GM12878 (cell line): Measurements from ENCODE around the gene CCDC15. TPM values are rescaled to one million over a fixed set of nuclear protein-coding genes. Genes with fewer than 3 reads are reported as not detected.

Experiments
- BCL11A ChIP-seq: IDR thresholded peaks from 2 replicates; pipeline ENCODE4 v1.6.1; 2011; ENCODE audit warnings: low read depth, low read length
- CBFB ChIP-seq: IDR thresholded peaks from 2 replicates; pipeline ENCODE4 v1.6.1; 2016; ENCODE audit warnings: antibody characterized with exemption, low read depth
- CHD2 ChIP-seq: IDR thresholded peaks from 2 replicates; pipeline ENCODE4 v1.6.1; 2011; ENCODE audit warnings: low read depth, low read length, improper control_type of control experiment, borderline replicate concordance
- CREB1 ChIP-seq: IDR thresholded peaks from 2 replicates; pipeline ENCODE4 v1.6.1; 2012; ENCODE audit warnings: low read depth, mild to moderate bottlenecking, inconsistent platforms
- EP300 ChIP-seq, 2 experiments: fragments of 150-350 bp in 1 of 2; IDR thresholded peaks; 2 replicates each; pipeline ENCODE4 v1.6.1; 2011 to 2012; ENCODE audit warnings: low read depth in 2 of 2, low read length in 2 of 2, borderline replicate concordance in 1 of 2, improper control_type of control experiment in 1 of 2, inconsistent platforms in 1 of 2; ENCODE audit not compliant: control insufficient read depth in 1 of 2
- EZH2 ChIP-seq: IDR thresholded peaks from 2 replicates; pipeline ENCODE4 v1.6.1; 2012; ENCODE audit warnings: low read depth, mild to moderate bottlenecking, control low read depth, inconsistent platforms, low read length, borderline replicate concordance; ENCODE audit not compliant: control insufficient read depth
- MEF2A ChIP-seq: IDR thresholded peaks from 2 replicates; pipeline ENCODE4 v1.6.1; 2011; ENCODE audit warnings: low read depth, mild to moderate bottlenecking, low read length, moderate library complexity; ENCODE audit not compliant: insufficient read depth
- POU2F2 ChIP-seq: IDR thresholded peaks from 3 replicates; pipeline ENCODE4 v1.6.1; 2011; ENCODE audit warnings: low read depth, mild to moderate bottlenecking, low read length, borderline replicate concordance
- STAT3 ChIP-seq: IDR thresholded peaks from 2 replicates; pipeline ENCODE4 v1.6.1; 2011; ENCODE audit warnings: low read depth, low read length, improper control_type of control experiment
- ZBED1 ChIP-seq: IDR thresholded peaks from 2 replicates; pipeline ENCODE4 v1.6.1; 2016; ENCODE audit warnings: borderline replicate concordance
- polyA plus RNA-seq, 11 experiments: library from polyadenylated mRNA; depleted of rRNA in 4 of 11; unstranded in 6 of 11; stranded (reverse) in 5 of 11; fragments of >200 nt; fragmentation: Nextera tagmentation in 4 of 11; fragmentation: Illumina TruSeq in 1 of 11; extraction: Ambion mirVana in 4 of 11; extraction: Trizol in 1 of 11; gene quantifications; 1 replicate in 1 of 11; 2 replicates in 10 of 11; pipeline versions ENCODE4 v1.2.1 to v1.2.3, GENCODE V29; 2011 to 2016; ENCODE audit warnings: inconsistent platforms in 2 of 11, missing spikeins in 2 of 11, low read depth in 1 of 11
- total RNA-seq, 4 experiments: library from RNA; depleted of rRNA in 3 of 4; stranded (reverse); fragments of >200 nt in 3 of 4; fragmentation: Illumina TruSeq in 1 of 4; extraction: Trizol in 1 of 4; gene quantifications; 2 replicates each; pipeline versions ENCODE4 v1.2.1 to v1.2.3, GENCODE V29; 2013 to 2021
- TF ChIP-seq, protein P1 (sequence below): fragments of 450-650 bp; conservative IDR thresholded peaks from 2 replicates; pipeline ENCODE4 v1.6.1; 2017; ENCODE audit warnings: mild to moderate bottlenecking, moderate library complexity
- TF ChIP-seq, protein P2 (sequence below): fragments of 450-650 bp; IDR thresholded peaks from 2 replicates; pipeline ENCODE4 v1.6.1; 2018; ENCODE audit warnings: mild to moderate bottlenecking, low read depth, moderate library complexity; ENCODE audit not compliant: partially characterized antibody
- TF ChIP-seq, protein P3 (sequence below): IDR thresholded peaks from 2 replicates; pipeline ENCODE4 v1.6.1; 2011; ENCODE audit warnings: borderline replicate concordance, low read depth, mild to moderate bottlenecking, moderate library complexity, low read length; ENCODE audit not compliant: insufficient read depth, poor library complexity, severe bottlenecking
- TF ChIP-seq, protein P4 (sequence below): fragments of 450-650 bp; IDR thresholded peaks from 2 replicates; pipeline ENCODE4 v1.6.1; 2017; ENCODE audit warnings: mild to moderate bottlenecking
- TF ChIP-seq, protein P5 (sequence below), 3 experiments: IDR thresholded peaks in 2 of 3; conservative IDR thresholded peaks in 1 of 3; 2 replicates each; pipeline ENCODE4 v1.5.1; 2011; ENCODE audit warnings: low read depth in 3 of 3, low read length in 3 of 3, mild to moderate bottlenecking in 3 of 3, control low read depth in 2 of 3, moderate library complexity in 2 of 3, inconsistent platforms in 1 of 3, mixed read lengths in 1 of 3; ENCODE audit not compliant: control insufficient read depth in 2 of 3, insufficient read depth in 1 of 3; ENCODE audit errors: extremely low read depth in 1 of 3

Gene CCDC15
- total and polyA plus RNA-seq, 10 of the 15 experiments (the other 5 are each of a cell fraction or from before 2014, with no cell fraction given): 2.0 to 5.3 (median 3.3) TPM

DNA sequence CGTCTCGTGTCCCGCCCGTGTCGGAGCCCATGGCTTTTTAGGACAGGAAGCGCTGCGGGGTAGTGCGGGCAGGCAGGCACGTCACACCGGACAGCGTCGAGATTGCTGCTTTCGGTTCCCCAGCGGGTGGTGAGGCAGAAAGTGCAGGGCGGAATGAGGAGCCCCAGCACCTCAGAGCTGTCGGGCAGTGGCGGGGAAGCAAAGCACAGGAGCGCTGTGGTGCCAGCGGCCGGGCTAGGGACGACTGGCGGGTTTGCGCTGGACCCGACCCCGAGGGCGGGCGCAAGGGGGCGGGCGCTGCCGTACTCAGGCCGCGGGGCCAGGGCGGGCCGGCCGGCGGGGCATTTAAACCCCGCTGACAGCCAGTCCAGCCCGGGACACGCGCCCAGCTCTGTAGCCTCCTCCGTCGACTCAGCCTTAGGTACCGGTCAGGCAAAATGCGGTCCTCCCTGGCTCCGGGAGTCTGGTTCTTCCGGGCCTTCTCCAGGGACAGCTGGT lies 109.0 kb downstream of the CCDC15 start, which contains the start of gene SLC37A2 (continued):
- TF ChIP-seq CREB1 (peak; percentile 86), MEF2A (no peak), EZH2 (no peak), CBFB (no peak), BCL11A (no peak; the same call in 1 of the 2 replicates), CHD2 (peak; percentile 63), POU2F2 (peak; percentile 47; the same call in 1 of the 3 replicates), STAT3 (no peak), EP300 (IDR thresholded peaks at IDR 0.05; ENCODE audit: borderline replicate concordance in 1 of 2, control insufficient read depth in 1 of 2, low read depth in 2 of 2, low read length in 2 of 2) (peak in 1 of 2 experiments; percentile 64; a peak in 1 of 4 replicates), ZBED1 (no peak)
- TF ChIP-seq, protein P1, sequence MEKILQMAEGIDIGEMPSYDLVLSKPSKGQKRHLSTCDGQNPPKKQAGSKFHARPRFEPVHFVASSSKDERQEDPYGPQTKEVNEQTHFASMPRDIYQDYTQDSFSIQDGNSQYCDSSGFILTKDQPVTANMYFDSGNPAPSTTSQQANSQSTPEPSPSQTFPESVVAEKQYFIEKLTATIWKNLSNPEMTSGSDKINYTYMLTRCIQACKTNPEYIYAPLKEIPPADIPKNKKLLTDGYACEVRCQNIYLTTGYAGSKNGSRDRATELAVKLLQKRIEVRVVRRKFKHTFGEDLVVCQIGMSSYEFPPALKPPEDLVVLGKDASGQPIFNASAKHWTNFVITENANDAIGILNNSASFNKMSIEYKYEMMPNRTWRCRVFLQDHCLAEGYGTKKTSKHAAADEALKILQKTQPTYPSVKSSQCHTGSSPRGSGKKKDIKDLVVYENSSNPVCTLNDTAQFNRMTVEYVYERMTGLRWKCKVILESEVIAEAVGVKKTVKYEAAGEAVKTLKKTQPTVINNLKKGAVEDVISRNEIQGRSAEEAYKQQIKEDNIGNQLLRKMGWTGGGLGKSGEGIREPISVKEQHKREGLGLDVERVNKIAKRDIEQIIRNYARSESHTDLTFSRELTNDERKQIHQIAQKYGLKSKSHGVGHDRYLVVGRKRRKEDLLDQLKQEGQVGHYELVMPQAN: peak; percentile 86
- TF ChIP-seq, protein P2, sequence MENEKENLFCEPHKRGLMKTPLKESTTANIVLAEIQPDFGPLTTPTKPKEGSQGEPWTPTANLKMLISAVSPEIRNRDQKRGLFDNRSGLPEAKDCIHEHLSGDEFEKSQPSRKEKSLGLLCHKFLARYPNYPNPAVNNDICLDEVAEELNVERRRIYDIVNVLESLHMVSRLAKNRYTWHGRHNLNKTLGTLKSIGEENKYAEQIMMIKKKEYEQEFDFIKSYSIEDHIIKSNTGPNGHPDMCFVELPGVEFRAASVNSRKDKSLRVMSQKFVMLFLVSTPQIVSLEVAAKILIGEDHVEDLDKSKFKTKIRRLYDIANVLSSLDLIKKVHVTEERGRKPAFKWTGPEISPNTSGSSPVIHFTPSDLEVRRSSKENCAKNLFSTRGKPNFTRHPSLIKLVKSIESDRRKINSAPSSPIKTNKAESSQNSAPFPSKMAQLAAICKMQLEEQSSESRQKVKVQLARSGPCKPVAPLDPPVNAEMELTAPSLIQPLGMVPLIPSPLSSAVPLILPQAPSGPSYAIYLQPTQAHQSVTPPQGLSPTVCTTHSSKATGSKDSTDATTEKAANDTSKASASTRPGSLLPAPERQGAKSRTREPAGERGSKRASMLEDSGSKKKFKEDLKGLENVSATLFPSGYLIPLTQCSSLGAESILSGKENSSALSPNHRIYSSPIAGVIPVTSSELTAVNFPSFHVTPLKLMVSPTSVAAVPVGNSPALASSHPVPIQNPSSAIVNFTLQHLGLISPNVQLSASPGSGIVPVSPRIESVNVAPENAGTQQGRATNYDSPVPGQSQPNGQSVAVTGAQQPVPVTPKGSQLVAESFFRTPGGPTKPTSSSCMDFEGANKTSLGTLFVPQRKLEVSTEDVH: no peak
- TF ChIP-seq, protein P3, sequence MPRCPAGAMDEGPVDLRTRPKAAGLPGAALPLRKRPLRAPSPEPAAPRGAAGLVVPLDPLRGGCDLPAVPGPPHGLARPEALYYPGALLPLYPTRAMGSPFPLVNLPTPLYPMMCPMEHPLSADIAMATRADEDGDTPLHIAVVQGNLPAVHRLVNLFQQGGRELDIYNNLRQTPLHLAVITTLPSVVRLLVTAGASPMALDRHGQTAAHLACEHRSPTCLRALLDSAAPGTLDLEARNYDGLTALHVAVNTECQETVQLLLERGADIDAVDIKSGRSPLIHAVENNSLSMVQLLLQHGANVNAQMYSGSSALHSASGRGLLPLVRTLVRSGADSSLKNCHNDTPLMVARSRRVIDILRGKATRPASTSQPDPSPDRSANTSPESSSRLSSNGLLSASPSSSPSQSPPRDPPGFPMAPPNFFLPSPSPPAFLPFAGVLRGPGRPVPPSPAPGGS: no peak
- TF ChIP-seq, protein P4, sequence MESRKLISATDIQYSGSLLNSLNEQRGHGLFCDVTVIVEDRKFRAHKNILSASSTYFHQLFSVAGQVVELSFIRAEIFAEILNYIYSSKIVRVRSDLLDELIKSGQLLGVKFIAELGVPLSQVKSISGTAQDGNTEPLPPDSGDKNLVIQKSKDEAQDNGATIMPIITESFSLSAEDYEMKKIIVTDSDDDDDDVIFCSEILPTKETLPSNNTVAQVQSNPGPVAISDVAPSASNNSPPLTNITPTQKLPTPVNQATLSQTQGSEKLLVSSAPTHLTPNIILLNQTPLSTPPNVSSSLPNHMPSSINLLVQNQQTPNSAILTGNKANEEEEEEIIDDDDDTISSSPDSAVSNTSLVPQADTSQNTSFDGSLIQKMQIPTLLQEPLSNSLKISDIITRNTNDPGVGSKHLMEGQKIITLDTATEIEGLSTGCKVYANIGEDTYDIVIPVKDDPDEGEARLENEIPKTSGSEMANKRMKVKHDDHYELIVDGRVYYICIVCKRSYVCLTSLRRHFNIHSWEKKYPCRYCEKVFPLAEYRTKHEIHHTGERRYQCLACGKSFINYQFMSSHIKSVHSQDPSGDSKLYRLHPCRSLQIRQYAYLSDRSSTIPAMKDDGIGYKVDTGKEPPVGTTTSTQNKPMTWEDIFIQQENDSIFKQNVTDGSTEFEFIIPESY: no peak
- TF ChIP-seq, protein P5, sequence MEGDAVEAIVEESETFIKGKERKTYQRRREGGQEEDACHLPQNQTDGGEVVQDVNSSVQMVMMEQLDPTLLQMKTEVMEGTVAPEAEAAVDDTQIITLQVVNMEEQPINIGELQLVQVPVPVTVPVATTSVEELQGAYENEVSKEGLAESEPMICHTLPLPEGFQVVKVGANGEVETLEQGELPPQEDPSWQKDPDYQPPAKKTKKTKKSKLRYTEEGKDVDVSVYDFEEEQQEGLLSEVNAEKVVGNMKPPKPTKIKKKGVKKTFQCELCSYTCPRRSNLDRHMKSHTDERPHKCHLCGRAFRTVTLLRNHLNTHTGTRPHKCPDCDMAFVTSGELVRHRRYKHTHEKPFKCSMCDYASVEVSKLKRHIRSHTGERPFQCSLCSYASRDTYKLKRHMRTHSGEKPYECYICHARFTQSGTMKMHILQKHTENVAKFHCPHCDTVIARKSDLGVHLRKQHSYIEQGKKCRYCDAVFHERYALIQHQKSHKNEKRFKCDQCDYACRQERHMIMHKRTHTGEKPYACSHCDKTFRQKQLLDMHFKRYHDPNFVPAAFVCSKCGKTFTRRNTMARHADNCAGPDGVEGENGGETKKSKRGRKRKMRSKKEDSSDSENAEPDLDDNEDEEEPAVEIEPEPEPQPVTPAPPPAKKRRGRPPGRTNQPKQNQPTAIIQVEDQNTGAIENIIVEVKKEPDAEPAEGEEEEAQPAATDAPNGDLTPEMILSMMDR (IDR thresholded peaks at IDR 0.05 in 2 of 3, conservative IDR thresholded peaks at IDR 0.05 in 1 of 3; ENCODE audit: control insufficient read depth in 2 of 3, extremely low read depth in 1 of 3, insufficient read depth in 1 of 3, low read depth in 3 of 3, low read length in 3 of 3): peak in 2 of 3 experiments; percentile 18 to 39; a peak in 3 of 6 replicates
